HPDE6-E6E7 (cell line): ENCODE measurements around the gene PSG11.
"Not testable (repeated sequence)": the region's sequence is repeated elsewhere in the genome, so short reads cannot be mapped to it uniquely, and the experiment has no call there.

Source experiments
- DNase-seq: peaks from one replicate; pipeline ENCODE4 v3.0.0; 2011; ENCODE audit warnings: missing footprints; ENCODE audit errors: extremely low spot score

PSG11 gene

GRCh38 chr19:43026369-43026768 lies at the start of gene PSG11:
Gene PSG11 (minus strand): TSS chr19:43026469. CDS start chr19:43026372, 97 bp downstream.
- not testable (repeated sequence) for DNase-seq

GRCh38 chr19:43062418-43062817 lies 36.1 kb upstream of the PSG11 start:
- not testable (repeated sequence) for DNase-seq

DNA sequence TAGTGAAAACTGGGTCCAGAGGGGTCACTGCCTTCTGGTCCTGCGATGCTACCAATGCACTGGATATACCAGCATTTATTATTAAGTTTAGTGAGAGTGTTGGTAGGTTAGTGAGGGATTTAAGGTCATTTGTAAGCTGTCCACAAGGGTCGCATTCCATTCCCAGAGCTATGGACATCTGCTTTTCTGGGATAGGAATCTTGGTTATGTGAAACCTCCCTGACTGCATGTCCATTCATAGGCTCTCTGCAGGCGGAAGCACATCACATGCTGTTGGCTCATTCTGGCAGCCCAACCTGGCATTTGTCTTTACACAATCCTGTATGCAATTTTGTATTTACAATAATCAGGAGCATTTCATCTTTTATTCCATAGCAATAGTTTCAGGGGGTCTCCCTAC lies 35.1 kb upstream of the PSG11 start:
- not testable (repeated sequence) for DNase-seq

GRCh38 chr19:43060254-43060653 lies 34.0 kb upstream of the PSG11 start:
- not testable (repeated sequence) for DNase-seq

DNA sequence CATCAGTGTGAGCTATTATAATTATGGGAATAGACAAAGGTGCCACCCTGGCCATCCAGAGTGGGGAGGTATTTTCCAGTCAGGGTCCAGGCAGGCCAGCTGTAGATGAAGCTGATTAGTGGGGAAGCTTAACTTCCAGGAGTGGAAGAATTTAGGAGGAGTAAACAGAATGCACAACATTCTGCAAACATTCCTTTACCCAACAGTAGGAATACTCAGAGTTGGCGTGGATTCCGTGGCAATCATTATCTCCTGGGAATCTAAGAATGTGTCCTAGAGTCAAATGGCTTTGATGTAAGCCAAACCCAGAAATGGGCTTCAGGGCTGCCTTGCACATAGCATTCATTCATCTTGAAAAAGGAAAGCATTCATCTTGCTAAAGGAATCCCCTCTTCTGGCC lies 33.2 kb upstream of the PSG11 start:
- DNase-seq, result not testable (repeated sequence)

DNA sequence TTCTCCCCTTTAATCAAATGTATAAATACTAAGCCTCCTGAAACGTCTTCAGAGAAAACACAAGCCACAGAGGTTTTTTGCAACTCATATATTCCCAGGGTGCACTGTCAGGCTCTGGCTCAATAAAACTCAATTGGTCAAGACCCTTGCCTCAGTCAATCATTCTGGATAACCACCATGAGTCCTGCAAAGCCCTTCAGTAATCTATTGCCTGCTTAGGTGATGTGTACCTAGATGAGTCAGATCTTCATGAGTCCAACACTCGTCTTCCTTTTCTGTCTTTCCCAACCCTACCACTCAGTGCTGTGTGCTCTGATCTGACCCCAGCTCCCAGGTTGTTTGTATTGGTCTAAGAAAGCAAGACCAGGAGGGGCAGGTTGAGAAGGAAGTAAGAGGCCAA lies 32.2 kb upstream of the PSG11 start:
- not testable (repeated sequence) for DNase-seq

GRCh38 chr19:43047966-43048365 lies 21.7 kb upstream of the PSG11 start:
- not testable (repeated sequence) for DNase-seq

- not testable (repeated sequence) for DNase-seq
Observed at GRCh38 chr19:43046578-43046977, 20.3 kb upstream of the PSG11 start.

- not testable (repeated sequence) for DNase-seq
Observed at GRCh38 chr19:43043492-43044180, 17.4 kb upstream of the PSG11 start.

DNA sequence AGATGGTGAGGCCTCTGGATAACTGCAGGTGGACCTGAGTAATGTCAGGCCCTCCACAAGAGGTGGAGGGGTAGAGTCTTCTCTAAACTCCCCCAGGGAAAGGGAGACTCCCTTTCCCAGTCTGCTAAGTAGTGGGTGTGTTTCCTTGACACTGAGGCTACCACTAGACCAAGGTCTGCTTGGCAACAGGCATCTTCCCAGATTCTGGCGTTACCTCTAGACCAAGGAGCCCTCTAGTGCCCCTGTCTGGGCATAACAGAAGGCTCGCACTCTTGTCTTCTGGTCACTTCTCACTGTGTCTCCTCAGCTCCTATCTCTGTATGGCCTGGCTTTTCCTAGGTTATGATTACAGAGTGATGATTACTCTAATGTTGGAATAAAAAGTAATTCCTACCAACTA lies 5.4 kb upstream of the PSG11 start:
- DNase-seq, result not testable (repeated sequence)

- no peak for DNase-seq
Observed at GRCh38 chr19:43028866-43029265, 2.6 kb upstream of the PSG11 start.

- DNase-seq, result not testable (repeated sequence)
Observed at GRCh38 chr19:43027985-43028384, 1.7 kb upstream of the PSG11 start.

DNA sequence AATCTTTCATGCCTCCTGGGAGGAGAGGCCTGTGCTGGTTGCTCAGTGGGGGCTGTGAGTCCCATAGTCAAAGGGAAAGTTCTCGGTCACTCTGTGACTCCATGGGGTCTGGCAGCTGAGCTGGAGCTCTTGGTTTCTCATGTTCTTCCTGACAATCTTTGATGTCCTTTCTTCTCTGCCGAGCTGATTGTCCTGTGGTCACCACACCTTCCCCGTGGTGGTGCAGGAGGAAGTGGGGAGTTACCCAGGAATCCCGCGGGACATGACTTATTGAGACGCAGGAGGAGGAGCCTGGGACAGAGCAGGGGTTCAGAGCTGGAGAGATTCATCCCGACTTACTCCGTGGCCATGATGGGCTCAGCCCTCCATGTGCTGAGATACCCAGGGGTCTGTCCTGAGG lies 792 bp upstream of the PSG11 start:
- not testable (repeated sequence) for DNase-seq

- peak; percentile 1 for DNase-seq
Observed at GRCh38 chr19:43022098-43022497, 4.2 kb downstream of the PSG11 start.

DNA sequence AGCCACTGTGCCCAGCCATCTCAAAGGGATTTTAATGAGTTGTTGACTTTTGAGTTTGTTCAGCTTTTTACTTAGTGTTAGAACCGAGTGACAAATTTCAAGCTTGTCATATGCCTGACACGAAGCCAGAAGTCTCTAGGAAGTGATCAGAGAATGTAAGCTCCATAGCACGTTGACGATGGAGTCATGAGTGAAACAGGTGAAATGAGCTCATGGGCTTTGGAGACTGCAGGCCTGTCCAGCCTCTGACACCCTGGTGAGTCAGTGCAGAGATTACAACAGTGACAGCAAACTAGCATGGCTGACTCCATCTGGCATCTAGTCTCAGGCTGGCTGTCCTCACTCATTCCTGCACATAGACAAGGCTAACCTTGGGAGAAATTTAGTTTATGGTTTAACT lies 4.6 kb downstream of the PSG11 start:
- peak; percentile 76 for DNase-seq

DNA sequence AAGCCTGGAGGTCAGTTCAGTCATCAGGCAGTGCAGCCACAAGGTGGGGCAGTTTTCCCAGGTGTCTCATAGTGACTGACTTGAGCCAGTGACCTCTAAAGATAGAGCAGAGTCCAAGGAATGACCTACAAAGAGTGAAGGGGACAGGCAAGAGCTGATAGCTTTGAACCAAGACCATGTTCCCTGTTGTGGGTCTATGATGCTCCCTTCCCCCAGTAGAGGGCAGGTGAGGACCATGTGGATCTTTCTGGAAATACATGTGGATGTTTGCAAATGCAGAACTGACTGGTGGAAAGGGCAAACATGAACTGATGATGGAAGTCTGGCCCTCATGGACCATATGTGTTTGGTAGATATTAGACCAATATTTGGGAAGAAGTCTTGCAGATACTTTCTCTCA lies 6.7 kb downstream of the PSG11 start:
- not testable (repeated sequence) for DNase-seq

- not testable (repeated sequence) for DNase-seq
Observed at GRCh38 chr19:43005841-43006240, 20.4 kb downstream of the PSG11 start.

DNA sequence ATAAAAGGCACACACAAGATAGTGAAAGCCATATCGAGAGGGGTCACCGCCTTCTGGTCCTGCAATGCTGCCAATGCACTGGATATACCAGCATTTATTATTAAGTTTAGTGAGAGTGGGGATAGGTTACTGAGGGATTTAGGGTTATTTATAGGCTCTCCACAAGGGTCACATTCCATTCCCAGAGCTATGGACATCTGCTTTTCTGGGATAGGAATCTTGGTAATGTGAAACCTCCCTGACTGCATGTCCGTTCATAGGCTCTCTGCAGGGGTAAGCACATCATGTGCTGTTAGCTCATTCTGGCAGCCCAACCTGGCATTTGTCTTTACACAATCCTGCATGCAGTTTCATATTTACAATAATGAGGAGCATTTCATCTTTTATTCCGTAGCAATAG lies 21.4 kb downstream of the PSG11 start:
- DNase-seq, result not testable (repeated sequence)

DNA sequence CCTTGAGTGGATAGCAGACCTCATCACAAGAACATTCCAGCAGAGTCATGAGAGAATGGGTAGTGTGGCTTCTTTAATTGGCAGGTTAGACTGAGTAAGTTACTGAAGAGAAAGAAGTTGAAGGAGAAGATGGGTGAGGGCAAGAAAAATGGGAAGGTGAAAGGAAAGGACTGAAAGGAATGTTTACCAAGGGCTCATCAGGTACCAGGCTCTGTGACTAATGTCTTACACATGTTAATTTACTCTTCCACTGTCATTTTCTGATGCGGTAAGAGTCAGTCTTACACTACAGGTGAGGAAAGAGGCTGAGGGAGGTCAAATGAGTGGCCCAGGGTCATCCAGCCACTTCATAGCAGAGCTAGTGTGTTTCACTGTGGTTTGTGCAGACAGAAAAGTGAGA lies 22.6 kb downstream of the PSG11 start:
- not testable (repeated sequence) for DNase-seq

GRCh38 chr19:43002948-43003347 lies 23.3 kb downstream of the PSG11 start:
- not testable (repeated sequence) for DNase-seq

GRCh38 chr19:42996161-42996560 lies 30.1 kb downstream of the PSG11 start:
- DNase-seq, result not testable (repeated sequence)

DNA sequence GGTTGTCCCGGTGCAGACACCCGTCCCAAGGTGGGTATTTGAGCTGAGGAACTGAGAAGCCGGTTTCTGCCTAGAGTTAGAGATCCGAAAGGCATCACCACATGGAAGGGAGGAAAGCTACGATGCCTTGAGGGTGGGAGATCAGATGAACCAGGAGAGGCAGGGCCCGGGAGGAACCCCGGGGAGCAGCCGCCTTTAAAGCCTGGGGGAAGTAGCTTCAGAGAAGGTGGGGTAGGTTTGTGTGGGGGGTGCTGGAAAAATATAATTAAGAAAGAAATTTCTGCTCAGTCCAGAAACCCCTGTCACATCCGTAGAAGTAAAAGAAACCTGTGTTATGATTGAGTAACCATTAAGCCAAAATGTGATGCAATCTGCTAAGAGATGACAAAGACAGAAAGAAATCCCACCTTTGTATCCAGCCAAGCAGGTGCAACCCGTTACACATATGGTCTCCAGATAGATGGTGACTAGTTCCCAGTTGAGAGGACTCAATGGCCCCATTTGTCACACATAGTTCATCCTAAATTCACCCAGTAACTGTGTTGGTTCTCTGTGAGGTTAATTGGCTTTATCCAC lies 34.2 kb downstream of the PSG11 start:
- DNase-seq, result not testable (repeated sequence)

DNA sequence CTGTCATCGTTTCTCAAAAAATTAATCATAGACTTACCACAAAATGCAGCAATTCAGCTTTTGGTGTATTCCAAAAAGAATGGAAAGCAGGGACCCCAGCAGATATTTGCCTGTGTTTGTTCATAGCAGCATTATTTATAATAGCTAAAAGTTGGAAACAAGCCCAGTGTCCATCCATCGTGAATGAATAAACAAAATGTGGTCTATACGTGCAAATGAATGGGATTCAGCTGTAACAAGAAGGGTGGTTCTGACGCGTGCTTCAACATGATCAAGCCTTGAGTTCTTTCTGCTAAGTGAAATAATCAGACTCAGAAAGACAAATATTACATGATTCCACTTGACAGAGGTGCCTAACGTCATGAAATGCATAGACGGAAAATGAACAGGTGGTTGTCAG lies 36.4 kb downstream of the PSG11 start:
- DNase-seq, result peak; percentile 4
